ENCODE data around the gene LRCOL1.

DNA sequence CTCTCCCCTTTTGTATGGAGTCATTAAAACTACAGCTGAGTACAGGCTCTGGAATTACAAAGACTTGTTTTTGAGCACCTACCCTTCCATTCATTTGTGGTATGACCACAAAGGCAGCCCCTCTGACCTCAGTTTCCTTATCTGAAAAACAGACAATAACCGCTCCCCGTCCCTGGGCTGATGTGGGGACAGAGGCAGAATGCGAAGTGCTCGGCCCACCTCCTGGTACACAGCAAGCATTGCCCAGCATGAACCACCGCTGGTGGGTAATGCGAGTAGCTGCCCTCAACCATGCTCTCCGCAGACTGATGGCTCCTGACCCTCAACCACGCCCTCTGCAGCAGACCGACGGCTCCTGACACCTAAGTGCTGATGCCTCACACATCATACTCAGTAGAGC lies 30.6 kb upstream of the LRCOL1 start:
- TF ChIP-seq POLR2AphosphoS5 (IDR thresholded peaks at IDR 0.05; ENCODE audit: low read depth, low read length) (no peak), CTCF (IDR thresholded peaks at IDR 0.05 in 2 of 3, conservative IDR thresholded peaks at IDR 0.05 in 1 of 3; ENCODE audit: borderline replicate concordance in 1 of 3, insufficient read depth in 1 of 3, low read depth in 2 of 3, low read length in 2 of 3) (no peak), EZH2phosphoT487 (IDR thresholded peaks at IDR 0.05; ENCODE audit: borderline replicate concordance) (no peak), RAD21 (IDR thresholded peaks at IDR 0.05; ENCODE audit: low read depth) (no peak), SIN3A (IDR thresholded peaks at IDR 0.05; ENCODE audit: low read depth) (no peak), EZH2 (IDR thresholded peaks at IDR 0.05) (no peak), ATF3 (IDR thresholded peaks at IDR 0.05) (no peak), JUND (IDR thresholded peaks at IDR 0.05) (no peak), POLR2A (IDR thresholded peaks at IDR 0.05; ENCODE audit: borderline replicate concordance, extremely low read depth, insufficient read depth, insufficient read length) (no peak), YY1 (IDR thresholded peaks at IDR 0.05; ENCODE audit: extremely low read depth, insufficient replicate concordance, low read depth, low read length) (no peak), REST (IDR thresholded peaks at IDR 0.05; ENCODE audit: low read depth) (no peak)
- TF ChIP-seq, protein P1, sequence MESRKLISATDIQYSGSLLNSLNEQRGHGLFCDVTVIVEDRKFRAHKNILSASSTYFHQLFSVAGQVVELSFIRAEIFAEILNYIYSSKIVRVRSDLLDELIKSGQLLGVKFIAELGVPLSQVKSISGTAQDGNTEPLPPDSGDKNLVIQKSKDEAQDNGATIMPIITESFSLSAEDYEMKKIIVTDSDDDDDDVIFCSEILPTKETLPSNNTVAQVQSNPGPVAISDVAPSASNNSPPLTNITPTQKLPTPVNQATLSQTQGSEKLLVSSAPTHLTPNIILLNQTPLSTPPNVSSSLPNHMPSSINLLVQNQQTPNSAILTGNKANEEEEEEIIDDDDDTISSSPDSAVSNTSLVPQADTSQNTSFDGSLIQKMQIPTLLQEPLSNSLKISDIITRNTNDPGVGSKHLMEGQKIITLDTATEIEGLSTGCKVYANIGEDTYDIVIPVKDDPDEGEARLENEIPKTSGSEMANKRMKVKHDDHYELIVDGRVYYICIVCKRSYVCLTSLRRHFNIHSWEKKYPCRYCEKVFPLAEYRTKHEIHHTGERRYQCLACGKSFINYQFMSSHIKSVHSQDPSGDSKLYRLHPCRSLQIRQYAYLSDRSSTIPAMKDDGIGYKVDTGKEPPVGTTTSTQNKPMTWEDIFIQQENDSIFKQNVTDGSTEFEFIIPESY (IDR thresholded peaks at IDR 0.05; ENCODE audit: extremely low read depth, insufficient replicate concordance, low read length) = no peak
